ENCODE data around the gene CAPRIN1. TPM values are rescaled to one million over a fixed set of nuclear protein-coding genes. Genes with fewer than 3 reads are reported as not detected.

CAPRIN1 gene
- polyA plus RNA-seq, 1 donor (not counting 4 experiments of a cell fraction or from before 2014, with no cell fraction given) = 207 TPM

GRCh38 chr11:34040571-34040970, 11.0 kb upstream of the CAPRIN1 start:
- Histone ChIP-seq H3K36me3 (ENCODE audit: control insufficient read depth in 2 of 2, extremely low read depth in 1 of 2, insufficient read depth in 2 of 2, low read length in 2 of 2) (no peaks in the 10 kb centered on the region), H3K4me1 (ENCODE audit: control insufficient read depth, extremely low read depth, insufficient read depth, low read length) (peaks cover 6% of the 10 kb centered on the region), H3K4me3 (ENCODE audit: control insufficient read depth in 2 of 3, extremely low read depth in 1 of 3, insufficient read depth in 2 of 3, low read depth in 1 of 3, low read length in 3 of 3) (no peak overlapping the region), H3K9ac (ENCODE audit: control insufficient read depth, extremely low read depth, insufficient read depth, low read length) (no peak overlapping the region), H3K27me3 (ENCODE audit: control insufficient read depth, extremely low read depth, insufficient read depth, low read length) (no peaks in the 10 kb centered on the region), H3K79me2 (ENCODE audit: control insufficient read depth, insufficient read depth, low read length) (no peaks in the 10 kb centered on the region), H4K20me1 (ENCODE audit: control insufficient read depth, extremely low read depth, insufficient read depth, low read length) (no peaks in the 10 kb centered on the region), H3K9me1 (ENCODE audit: control insufficient read depth, extremely low read depth, insufficient read depth, low read length) (no peaks in the 10 kb centered on the region), H3K9me3 (ENCODE audit: control insufficient read depth, low read depth, low read length) (no peaks in the 10 kb centered on the region), H3K27ac (ENCODE audit: control insufficient read depth, insufficient read depth, low read length) (no peak overlapping the region), H3K4me2 (ENCODE audit: control insufficient read depth, extremely low read depth, insufficient read depth, low read depth, low read length) (no peak overlapping the region), H2AFZ (ENCODE audit: control insufficient read depth, low read length) (no peak overlapping the region)
- dilution Hi-C loops (cut with MboI; ENCODE audit: extremely low pct_ligation_motif_present, low sequenced_read_pairs) = no loop called here
- no peak for TF ChIP-seq EZH2 (IDR thresholded peaks at IDR 0.05; ENCODE audit: low read length)
- no peak for TF ChIP-seq CTCF (optimal IDR thresholded peaks at IDR 0.05 in 1 of 3, IDR thresholded peaks at IDR 0.05 in 1 of 3, conservative IDR thresholded peaks at IDR 0.05 in 1 of 3; ENCODE audit: extremely low read depth in 1 of 3, insufficient read depth in 2 of 3, low read length in 3 of 3)
- no peak for FAIRE-seq
- DNase-seq (ENCODE audit: low read depth, low spot score) = no peak

- no peaks in the 10 kb centered on the region for H3K79me2 ChIP-seq (ENCODE audit: control insufficient read depth, insufficient read depth, low read length)
- DNase-seq (ENCODE audit: low read depth, low spot score) = peak; percentile 75
- H3K27me3 ChIP-seq (ENCODE audit: control insufficient read depth, extremely low read depth, insufficient read depth, low read length) = no peaks in the 10 kb centered on the region
- H3K27ac ChIP-seq (ENCODE audit: control insufficient read depth, insufficient read depth, low read length) = peak overlapping the region; percentile 90
- H3K4me3 ChIP-seq (ENCODE audit: control insufficient read depth in 2 of 3, extremely low read depth in 1 of 3, insufficient read depth in 2 of 3, low read depth in 1 of 3, low read length in 3 of 3) = peak overlapping the region; percentile 17 to 66 (median 55)
- TF ChIP-seq EZH2 (IDR thresholded peaks at IDR 0.05; ENCODE audit: low read length) (no peak), CTCF (optimal IDR thresholded peaks at IDR 0.05 in 1 of 3, IDR thresholded peaks at IDR 0.05 in 1 of 3, conservative IDR thresholded peaks at IDR 0.05 in 1 of 3; ENCODE audit: extremely low read depth in 1 of 3, insufficient read depth in 2 of 3, low read length in 3 of 3) (no peak)
- peak overlapping the region; percentile 92 for H3K4me2 ChIP-seq (ENCODE audit: control insufficient read depth, extremely low read depth, insufficient read depth, low read depth, low read length)
- H2AFZ ChIP-seq (ENCODE audit: control insufficient read depth, low read length) = peak overlapping the region; percentile 99
- FAIRE-seq = peak; percentile 98
- H3K9me3 ChIP-seq (ENCODE audit: control insufficient read depth, low read depth, low read length) = no peaks in the 10 kb centered on the region
- H3K4me1 ChIP-seq (ENCODE audit: control insufficient read depth, extremely low read depth, insufficient read depth, low read length) = peaks cover 7% of the 10 kb centered on the region
- H3K9ac ChIP-seq (ENCODE audit: control insufficient read depth, extremely low read depth, insufficient read depth, low read length) = peak overlapping the region; percentile 60
- H3K36me3 ChIP-seq (ENCODE audit: control insufficient read depth in 2 of 2, extremely low read depth in 1 of 2, insufficient read depth in 2 of 2, low read length in 2 of 2) = no peaks in the 10 kb centered on the region
- H4K20me1 ChIP-seq (ENCODE audit: control insufficient read depth, extremely low read depth, insufficient read depth, low read length) = no peaks in the 10 kb centered on the region
- no peaks in the 10 kb centered on the region for H3K9me1 ChIP-seq (ENCODE audit: control insufficient read depth, extremely low read depth, insufficient read depth, low read length)
- dilution Hi-C loops (cut with MboI; ENCODE audit: extremely low pct_ligation_motif_present, low sequenced_read_pairs) = no loop called here
These were observed 6.7 kb upstream of the CAPRIN1 start for GRCh38 chr11:34044664-34045485.
